HEK293 (cell line): ENCODE measurements around the gene C5orf47.

Experiments used
- CTCF ChIA-PET: fragments of 350-600 bp; formaldehyde crosslinking; extraction: SDS; loops from one replicate; lab custom pipeline; 2021; ENCODE audit warnings: antibody characterized with exemption; lab: Yijun Ruan, JAX
- POLR2A ChIA-PET: fragments of 300-600 bp; formaldehyde crosslinking; extraction: SDS; loops from one replicate; lab custom pipeline; 2020; ENCODE audit warnings: antibody characterized with exemption, inconsistent platforms; lab: Yijun Ruan, JAX
- H3K27ac ChIP-seq: fragments of 200-500 bp; sonication (Bioruptor generic); 2 replicates; pipeline ENCODE4 v1.5.1; 2014; ENCODE audit warnings: low read depth, low read length, control low read depth, inconsistent platforms; ENCODE audit errors: extremely low read depth
- H3K36me3 ChIP-seq, 2 experiments: fragments of 200-500 bp in 1 of 2; sonication (Bioruptor generic) in 1 of 2; 1 replicate in 1 of 2; 2 replicates in 1 of 2; pipeline ENCODE4 v1.5.1; 2014 to 2017; ENCODE audit warnings: inconsistent platforms in 2 of 2, low read length in 2 of 2; ENCODE audit not compliant: control insufficient read depth in 2 of 2, insufficient read depth in 1 of 2
- H3K4me1 ChIP-seq: fragments of 200-500 bp; sonication (Bioruptor generic); 2 replicates; pipeline ENCODE4 v1.5.1; 2014; ENCODE audit warnings: mild to moderate bottlenecking, low read length, inconsistent platforms; ENCODE audit not compliant: control insufficient read depth, insufficient read depth
- H3K4me3 ChIP-seq: 2 replicates; pipeline ENCODE4 v1.5.1; 2011; ENCODE audit warnings: low read depth, mild to moderate bottlenecking, control low read depth, low read length, moderate library complexity
- H3K9me3 ChIP-seq: fragments of 200-500 bp; sonication (Bioruptor generic); 2 replicates; pipeline ENCODE4 v1.5.1; 2014; ENCODE audit warnings: low read depth, low read length, inconsistent platforms; ENCODE audit not compliant: control insufficient read depth, insufficient read depth
- MEIS1 ChIP-seq: sonication (generic); formaldehyde crosslinking; IDR thresholded peaks from 2 replicates; pipeline ENCODE4 v1.8.1; 2022; ENCODE audit warnings: missing genetic modification reagents, mild to moderate bottlenecking, borderline replicate concordance
- ZBTB44 ChIP-seq: fragments of 450-650 bp; IDR thresholded peaks from 2 replicates; pipeline ENCODE4 v1.5.1; 2018; ENCODE audit warnings: missing biosample characterization, mild to moderate bottlenecking, missing genetic modification characterization
- ZNF174 ChIP-seq: fragments of 450-650 bp; formaldehyde crosslinking; IDR thresholded peaks from 2 replicates; pipeline ENCODE4 v1.5.0; 2017; ENCODE audit warnings: missing biosample characterization, mild to moderate bottlenecking, missing genetic modification characterization
- ZNF184 ChIP-seq: fragments of 450-650 bp; IDR thresholded peaks from 2 replicates; pipeline ENCODE4 v1.5.1; 2018; ENCODE audit warnings: missing biosample characterization, mild to moderate bottlenecking, missing genetic modification characterization
- ZNF354C ChIP-seq: fragments of 450-650 bp; formaldehyde crosslinking; IDR thresholded peaks from 2 replicates; pipeline ENCODE4 v1.5.1; 2016; ENCODE audit warnings: missing biosample characterization, missing genetic modification characterization, low read depth, borderline replicate concordance
- ZNF366 ChIP-seq: fragments of 450-650 bp; formaldehyde crosslinking; conservative IDR thresholded peaks from 2 replicates; pipeline ENCODE4 v1.5.1; 2016; ENCODE audit warnings: missing biosample characterization, missing genetic modification characterization
- ZNF558 ChIP-seq: fragments of 450-650 bp; formaldehyde crosslinking; IDR thresholded peaks from 2 replicates; pipeline ENCODE4 v1.5.1; 2016; ENCODE audit warnings: missing biosample characterization, missing genetic modification characterization
- ZNF670 ChIP-seq: fragments of 450-650 bp; formaldehyde crosslinking; IDR thresholded peaks from 2 replicates; pipeline ENCODE4 v1.5.1; 2016; ENCODE audit warnings: missing biosample characterization, missing genetic modification characterization, low read depth
- ZNF76 ChIP-seq: fragments of 450-650 bp; formaldehyde crosslinking; IDR thresholded peaks from 2 replicates; pipeline ENCODE4; 2016; ENCODE audit warnings: low read depth, missing biosample characterization, missing genetic modification characterization, borderline replicate concordance
- ZNF768 ChIP-seq: fragments of 450-650 bp; formaldehyde crosslinking; IDR thresholded peaks from 2 replicates; pipeline ENCODE4 v1.5.1; 2018; ENCODE audit warnings: missing biosample characterization, mild to moderate bottlenecking, missing genetic modification characterization
- ZNF777 ChIP-seq: fragments of 450-650 bp; formaldehyde crosslinking; IDR thresholded peaks from 2 replicates; pipeline ENCODE4 v1.5.1; 2017; ENCODE audit warnings: missing biosample characterization, missing genetic modification characterization, borderline replicate concordance
- ZNF791 ChIP-seq: fragments of 450-650 bp; formaldehyde crosslinking; IDR thresholded peaks from 2 replicates; pipeline ENCODE4 v1.5.1; 2016; ENCODE audit warnings: missing biosample characterization, missing genetic modification characterization
- ZSCAN4 ChIP-seq: fragments of 450-650 bp; formaldehyde crosslinking; IDR thresholded peaks from 2 replicates; pipeline ENCODE4 v1.5.1; 2017; ENCODE audit warnings: missing biosample characterization, missing genetic modification characterization
- TF ChIP-seq, protein P1 (sequence below): fragments of 450-650 bp; formaldehyde crosslinking; IDR thresholded peaks from 2 replicates; pipeline ENCODE4 v1.5.1; 2017; ENCODE audit warnings: missing biosample characterization, missing genetic modification characterization
- TF ChIP-seq, protein P2 (sequence below): fragments of 450-650 bp; formaldehyde crosslinking; IDR thresholded peaks from 2 replicates; pipeline ENCODE4 v1.5.1; 2016; ENCODE audit warnings: missing biosample characterization, missing genetic modification characterization
- TF ChIP-seq, protein P3 (sequence below): fragments of 450-650 bp; formaldehyde crosslinking; IDR thresholded peaks from 2 replicates; pipeline ENCODE4 v1.5.1; 2016; ENCODE audit warnings: missing biosample characterization, missing genetic modification characterization

Gene C5orf47

DNA sequence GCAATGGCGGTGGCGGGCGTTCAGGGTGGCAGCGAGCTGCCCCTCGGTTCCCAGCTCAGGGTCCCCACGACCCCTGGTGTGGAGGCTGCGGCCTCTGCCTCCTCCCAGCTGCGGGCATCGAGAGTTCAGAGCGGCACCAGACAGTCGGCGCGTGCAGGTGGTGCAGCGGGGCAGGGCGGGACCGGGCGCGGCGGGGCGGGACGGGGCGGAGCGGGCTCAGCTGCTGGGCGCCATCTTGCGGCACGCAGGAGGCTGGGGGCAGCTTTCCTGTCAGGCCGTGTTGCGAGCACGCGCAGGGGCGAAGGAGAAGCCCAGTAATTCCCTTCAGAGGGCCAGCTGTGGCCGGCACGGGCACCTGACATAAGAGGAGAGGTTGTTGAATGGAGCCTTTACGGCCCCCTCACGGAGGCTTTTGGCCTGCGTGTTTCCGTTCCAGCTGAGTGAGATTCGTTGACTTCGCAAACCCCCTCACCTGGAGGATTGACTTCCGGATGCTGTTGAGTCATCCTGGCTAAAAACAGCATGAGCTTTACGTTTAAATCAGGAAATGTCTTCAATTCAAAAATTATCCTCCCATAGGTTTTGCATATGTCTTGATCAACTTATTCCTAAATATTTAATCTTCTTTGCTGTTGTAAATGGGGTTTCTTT, 587 bp downstream of the C5orf47 start:
- CTCF ChIA-PET = no interaction called here
- Histone ChIP-seq H3K4me3 (no peak overlapping the region), H3K9me3 (no peaks in the 10 kb centered on the region), H3K36me3 (no peaks in the 10 kb centered on the region), H3K4me1 (no peaks in the 10 kb centered on the region)
- TF ChIP-seq ZNF777 (tag by site-specific recombination) (no peak), ZNF354C (tag by site-specific recombination) (no peak), ZNF76 (tag by site-specific recombination) (no peak), ZNF768 (tag by site-specific recombination) (no peak), ZSCAN4 (tag by site-specific recombination) (no peak), ZNF184 (tag by site-specific recombination) (no peak), MEIS1 (CRISPR knock-in tag) (no peak), ZBTB44 (tag by site-specific recombination) (no peak), ZNF366 (tag by site-specific recombination) (no peak), ZNF558 (tag by site-specific recombination) (no peak), ZNF791 (tag by site-specific recombination) (no peak), ZNF174 (tag by site-specific recombination) (no peak), ZNF670 (no peak)
- TF ChIP-seq, protein P1, sequence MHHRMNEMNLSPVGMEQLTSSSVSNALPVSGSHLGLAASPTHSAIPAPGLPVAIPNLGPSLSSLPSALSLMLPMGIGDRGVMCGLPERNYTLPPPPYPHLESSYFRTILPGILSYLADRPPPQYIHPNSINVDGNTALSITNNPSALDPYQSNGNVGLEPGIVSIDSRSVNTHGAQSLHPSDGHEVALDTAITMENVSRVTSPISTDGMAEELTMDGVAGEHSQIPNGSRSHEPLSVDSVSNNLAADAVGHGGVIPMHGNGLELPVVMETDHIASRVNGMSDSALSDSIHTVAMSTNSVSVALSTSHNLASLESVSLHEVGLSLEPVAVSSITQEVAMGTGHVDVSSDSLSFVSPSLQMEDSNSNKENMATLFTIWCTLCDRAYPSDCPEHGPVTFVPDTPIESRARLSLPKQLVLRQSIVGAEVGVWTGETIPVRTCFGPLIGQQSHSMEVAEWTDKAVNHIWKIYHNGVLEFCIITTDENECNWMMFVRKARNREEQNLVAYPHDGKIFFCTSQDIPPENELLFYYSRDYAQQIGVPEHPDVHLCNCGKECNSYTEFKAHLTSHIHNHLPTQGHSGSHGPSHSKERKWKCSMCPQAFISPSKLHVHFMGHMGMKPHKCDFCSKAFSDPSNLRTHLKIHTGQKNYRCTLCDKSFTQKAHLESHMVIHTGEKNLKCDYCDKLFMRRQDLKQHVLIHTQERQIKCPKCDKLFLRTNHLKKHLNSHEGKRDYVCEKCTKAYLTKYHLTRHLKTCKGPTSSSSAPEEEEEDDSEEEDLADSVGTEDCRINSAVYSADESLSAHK (tag by site-specific recombination) = no peak
- TF ChIP-seq, protein P2, sequence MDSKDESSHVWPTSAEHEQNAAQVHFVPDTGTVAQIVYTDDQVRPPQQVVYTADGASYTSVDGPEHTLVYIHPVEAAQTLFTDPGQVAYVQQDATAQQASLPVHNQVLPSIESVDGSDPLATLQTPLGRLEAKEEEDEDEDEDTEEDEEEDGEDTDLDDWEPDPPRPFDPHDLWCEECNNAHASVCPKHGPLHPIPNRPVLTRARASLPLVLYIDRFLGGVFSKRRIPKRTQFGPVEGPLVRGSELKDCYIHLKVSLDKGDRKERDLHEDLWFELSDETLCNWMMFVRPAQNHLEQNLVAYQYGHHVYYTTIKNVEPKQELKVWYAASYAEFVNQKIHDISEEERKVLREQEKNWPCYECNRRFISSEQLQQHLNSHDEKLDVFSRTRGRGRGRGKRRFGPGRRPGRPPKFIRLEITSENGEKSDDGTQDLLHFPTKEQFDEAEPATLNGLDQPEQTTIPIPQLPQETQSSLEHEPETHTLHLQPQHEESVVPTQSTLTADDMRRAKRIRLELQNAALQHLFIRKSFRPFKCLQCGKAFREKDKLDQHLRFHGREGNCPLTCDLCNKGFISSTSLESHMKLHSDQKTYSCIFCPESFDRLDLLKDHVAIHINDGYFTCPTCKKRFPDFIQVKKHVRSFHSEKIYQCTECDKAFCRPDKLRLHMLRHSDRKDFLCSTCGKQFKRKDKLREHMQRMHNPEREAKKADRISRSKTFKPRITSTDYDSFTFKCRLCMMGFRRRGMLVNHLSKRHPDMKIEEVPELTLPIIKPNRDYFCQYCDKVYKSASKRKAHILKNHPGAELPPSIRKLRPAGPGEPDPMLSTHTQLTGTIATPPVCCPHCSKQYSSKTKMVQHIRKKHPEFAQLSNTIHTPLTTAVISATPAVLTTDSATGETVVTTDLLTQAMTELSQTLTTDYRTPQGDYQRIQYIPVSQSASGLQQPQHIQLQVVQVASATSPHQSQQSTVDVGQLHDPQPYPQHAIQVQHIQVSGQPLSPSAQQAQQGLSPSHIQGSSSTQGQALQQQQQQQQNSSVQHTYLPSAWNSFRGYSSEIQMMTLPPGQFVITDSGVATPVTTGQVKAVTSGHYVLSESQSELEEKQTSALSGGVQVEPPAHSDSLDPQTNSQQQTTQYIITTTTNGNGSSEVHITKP = no peak
- TF ChIP-seq, protein P3, sequence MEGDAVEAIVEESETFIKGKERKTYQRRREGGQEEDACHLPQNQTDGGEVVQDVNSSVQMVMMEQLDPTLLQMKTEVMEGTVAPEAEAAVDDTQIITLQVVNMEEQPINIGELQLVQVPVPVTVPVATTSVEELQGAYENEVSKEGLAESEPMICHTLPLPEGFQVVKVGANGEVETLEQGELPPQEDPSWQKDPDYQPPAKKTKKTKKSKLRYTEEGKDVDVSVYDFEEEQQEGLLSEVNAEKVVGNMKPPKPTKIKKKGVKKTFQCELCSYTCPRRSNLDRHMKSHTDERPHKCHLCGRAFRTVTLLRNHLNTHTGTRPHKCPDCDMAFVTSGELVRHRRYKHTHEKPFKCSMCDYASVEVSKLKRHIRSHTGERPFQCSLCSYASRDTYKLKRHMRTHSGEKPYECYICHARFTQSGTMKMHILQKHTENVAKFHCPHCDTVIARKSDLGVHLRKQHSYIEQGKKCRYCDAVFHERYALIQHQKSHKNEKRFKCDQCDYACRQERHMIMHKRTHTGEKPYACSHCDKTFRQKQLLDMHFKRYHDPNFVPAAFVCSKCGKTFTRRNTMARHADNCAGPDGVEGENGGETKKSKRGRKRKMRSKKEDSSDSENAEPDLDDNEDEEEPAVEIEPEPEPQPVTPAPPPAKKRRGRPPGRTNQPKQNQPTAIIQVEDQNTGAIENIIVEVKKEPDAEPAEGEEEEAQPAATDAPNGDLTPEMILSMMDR (tag by site-specific recombination) = no peak
- TF ChIP-seq, all 188 proteins: peak for 0
- H3K27ac ChIP-seq = no peak overlapping the region
- POLR2A ChIA-PET = no interaction called here
